DND-41 (cell line): ENCODE measurements around the gene FOXO3.

Experiments used
- CTCF ChIP-seq: IDR thresholded peaks from 2 replicates; pipeline ENCODE4 v1.5.1; 2012; ENCODE audit warnings: borderline replicate concordance, low read length, moderate library complexity, mild to moderate bottlenecking; ENCODE audit not compliant: poor library complexity, severe bottlenecking; ENCODE audit errors: extremely low read depth
- EZH2 ChIP-seq: IDR thresholded peaks from 3 replicates; pipeline ENCODE4 v1.6.1; 2012; ENCODE audit warnings: borderline replicate concordance, low read depth, mild to moderate bottlenecking, moderate library complexity, low read length, inconsistent platforms; ENCODE audit not compliant: severe bottlenecking

- TF ChIP-seq CTCF = no peak
- TF ChIP-seq EZH2 = no peak
Measured at GRCh38 chr6:108673153-108673552, 112.4 kb downstream of the FOXO3 start.
